WTC11 (cell line): ENCODE data around the gene UGCG. TPM values are rescaled to one million over a fixed set of nuclear protein-coding genes. Genes with fewer than 3 reads are reported as not detected.

ENCODE experiments used
- ATAC-seq: fragments of 200-7000 bp; cut with Tn5 transposase; 2 replicates; pipeline ENCODE4 v1.10.0; 2021; ENCODE audit warnings: mild to moderate bottlenecking, moderate library complexity
- CTCF ChIA-PET: fragments of 300-600 bp; sonication (Branson Sonifier 250); formaldehyde crosslinking; loops from one replicate; lab custom pipeline; 2021; ENCODE audit warnings: antibody characterized with exemption; lab: Charles Lee
- POLR2A ChIA-PET: fragments of 350-600 bp; sonication (Branson Sonifier 250); formaldehyde crosslinking; loops from one replicate; lab custom pipeline; 2021; ENCODE audit warnings: antibody characterized with exemption; lab: Charles Lee
- DNase-seq: peaks from one replicate; pipeline ENCODE4 v3.0.0; 2021; ENCODE audit warnings: low spot score
- H3K27ac Mint-ChIP-seq: 2 replicates; pipeline ENCODE4 v1.8.0; 2021; ENCODE audit warnings: mixed read lengths
- H3K27me3 Mint-ChIP-seq: 2 replicates; pipeline ENCODE4 v1.8.0; 2021; ENCODE audit warnings: low read depth, mild to moderate bottlenecking, moderate library complexity, mixed read lengths
- H3K36me3 Mint-ChIP-seq: 2 replicates; pipeline ENCODE4 v1.8.0; 2021; ENCODE audit warnings: mixed read lengths
- H3K4me1 Mint-ChIP-seq: 2 replicates; pipeline ENCODE4 v1.8.0; 2022; ENCODE audit warnings: mixed read lengths
- H3K4me3 Mint-ChIP-seq: 2 replicates; pipeline ENCODE4 v1.8.0; 2021; ENCODE audit warnings: mild to moderate bottlenecking, moderate library complexity, mixed read lengths
- H3K9me3 Mint-ChIP-seq: 2 replicates; pipeline ENCODE4 v1.8.0; 2021; ENCODE audit warnings: mixed read lengths
- ATF6 ChIP-seq: sonication (generic); formaldehyde crosslinking; IDR thresholded peaks from 2 replicates; pipeline ENCODE4 v1.8.1; 2023; ENCODE audit warnings: mild to moderate bottlenecking, missing genetic modification reagents
- CDX4 ChIP-seq: fragments of 250-450 bp; sonication (Bioruptor Pico); IDR thresholded peaks from 2 replicates; pipeline ENCODE4 v1.9.0; 2021; ENCODE audit warnings: moderate library complexity, mild to moderate bottlenecking, inconsistent platforms, borderline replicate concordance
- E2F1 ChIP-seq: sonication (generic); formaldehyde crosslinking; IDR thresholded peaks from 2 replicates; pipeline ENCODE4 v1.8.0; 2022; ENCODE audit warnings: mild to moderate bottlenecking, missing genetic modification reagents
- E2F4 ChIP-seq: sonication (generic); formaldehyde crosslinking; IDR thresholded peaks from 2 replicates; pipeline ENCODE4 v1.8.1; 2022; ENCODE audit warnings: low read depth, mild to moderate bottlenecking, moderate library complexity, missing genetic modification reagents, borderline replicate concordance
- EMX1 ChIP-seq: fragments of 250-450 bp; sonication (Bioruptor Pico); IDR thresholded peaks from 2 replicates; pipeline ENCODE4 v1.8.0; 2021; ENCODE audit warnings: mild to moderate bottlenecking
- ESRRA ChIP-seq: sonication (generic); formaldehyde crosslinking; IDR thresholded peaks from 2 replicates; pipeline ENCODE4 v1.8.1; 2022; ENCODE audit warnings: mild to moderate bottlenecking, missing genetic modification reagents, borderline replicate concordance
- FOXJ3 ChIP-seq: sonication (generic); formaldehyde crosslinking; IDR thresholded peaks from 2 replicates; pipeline ENCODE4 v1.9.0; 2021; ENCODE audit warnings: missing genetic modification reagents, mild to moderate bottlenecking, borderline replicate concordance
- GABPB1 ChIP-seq: sonication (generic); formaldehyde crosslinking; IDR thresholded peaks from 2 replicates; pipeline ENCODE4 v1.8.1; 2023; ENCODE audit warnings: mild to moderate bottlenecking, missing genetic modification reagents
- KAT7 ChIP-seq: sonication (generic); formaldehyde crosslinking; IDR thresholded peaks from 2 replicates; pipeline ENCODE4 v1.8.1; 2023; ENCODE audit warnings: missing genetic modification reagents, mild to moderate bottlenecking, borderline replicate concordance
- MAX ChIP-seq: sonication (generic); formaldehyde crosslinking; IDR thresholded peaks from 2 replicates; pipeline ENCODE4 v1.8.0; 2022; ENCODE audit warnings: mild to moderate bottlenecking, missing genetic modification reagents
- NR2C2 ChIP-seq: sonication (generic); formaldehyde crosslinking; IDR thresholded peaks from 2 replicates; pipeline ENCODE4 v1.8.0; 2022; ENCODE audit warnings: mild to moderate bottlenecking, missing genetic modification reagents
- PRDM15 ChIP-seq: sonication (generic); formaldehyde crosslinking; IDR thresholded peaks from 2 replicates; pipeline ENCODE4 v1.8.0; 2022; ENCODE audit warnings: missing genetic modification reagents
- RORB ChIP-seq: fragments of 250-450 bp; sonication (Bioruptor Pico); IDR thresholded peaks from 2 replicates; pipeline ENCODE4 v1.9.0; 2021; ENCODE audit warnings: mild to moderate bottlenecking
- SMAD4 ChIP-seq: sonication (generic); formaldehyde crosslinking; IDR thresholded peaks from 2 replicates; pipeline ENCODE4 v1.8.0; 2022; ENCODE audit warnings: mild to moderate bottlenecking, missing genetic modification reagents
- TCF7 ChIP-seq: sonication (generic); formaldehyde crosslinking; IDR thresholded peaks from 2 replicates; pipeline ENCODE4 v1.8.0; 2022; ENCODE audit warnings: mild to moderate bottlenecking, low read depth, missing genetic modification reagents, moderate library complexity
- ZNF423 ChIP-seq: fragments of 250-450 bp; sonication (Bioruptor Pico); IDR thresholded peaks from 2 replicates; pipeline ENCODE4 v2.1.2; 2022; ENCODE audit warnings: mild to moderate bottlenecking, moderate library complexity
- total RNA-seq: library from RNA; stranded (reverse); gene quantifications from 3 replicates; pipeline ENCODE4 v1.2.3, GENCODE V29; 2021
- TF ChIP-seq, protein P1 (sequence below): fragments of 250-450 bp; sonication (Bioruptor Pico); IDR thresholded peaks from 2 replicates; pipeline ENCODE4 v1.9.0; 2021; ENCODE audit warnings: mild to moderate bottlenecking, borderline replicate concordance
- TF ChIP-seq, protein P2 (sequence below): sonication (generic); formaldehyde crosslinking; IDR thresholded peaks from 2 replicates; pipeline ENCODE4 v1.8.1; 2022; ENCODE audit warnings: mild to moderate bottlenecking, moderate library complexity, missing genetic modification reagents

UGCG gene
- total RNA-seq, 1 experiment from 2014 or later, result 37.5 TPM

DNA sequence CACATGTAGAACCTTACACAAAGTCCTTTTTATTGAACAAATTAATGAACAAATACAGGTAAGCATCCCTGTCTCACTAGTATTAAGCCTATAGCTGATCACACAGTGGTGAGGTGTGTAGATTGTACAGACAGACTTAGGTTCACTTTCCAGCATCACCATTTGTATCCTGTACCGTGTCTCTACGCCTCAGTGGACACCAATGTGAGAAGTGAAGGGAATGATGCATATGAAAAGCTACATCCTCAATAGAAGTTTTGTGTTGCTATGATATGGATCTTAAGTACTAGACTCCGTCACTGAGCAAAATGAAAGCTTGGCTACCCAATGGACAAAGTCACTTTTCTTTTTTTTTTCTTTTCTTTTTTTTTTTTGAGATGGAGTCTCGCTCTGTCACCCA lies 46.6 kb downstream of the UGCG start:
- CTCF ChIA-PET, result interaction anchor here (2.5 kb wide), 1 partner anchor 131 kb away, joined by 10 read pairs; no protein-coding TSS in a partner anchor
- no peaks in the 10 kb centered on the region for H3K27me3 Mint-ChIP-seq
- H3K36me3 Mint-ChIP-seq, result no peaks in the 10 kb centered on the region
- no peak overlapping the region for H3K27ac Mint-ChIP-seq
- DNase-seq (no peak), ATAC-seq (no peak)
- TF ChIP-seq PRDM15 (CRISPR knock-in tag) (no peak), E2F4 (CRISPR knock-in tag) (no peak), TCF7 (CRISPR knock-in tag) (no peak), EMX1 (CRISPR knock-in tag) (no peak), CDX4 (no peak), ESRRA (CRISPR knock-in tag) (no peak), SMAD4 (no peak), ATF6 (no peak), ZNF423 (CRISPR knock-in tag) (no peak), KAT7 (CRISPR knock-in tag) (no peak), E2F1 (CRISPR knock-in tag) (no peak), GABPB1 (CRISPR knock-in tag) (no peak), RORB (CRISPR knock-in tag) (no peak), NR2C2 (no peak), FOXJ3 (CRISPR knock-in tag) (no peak), MAX (CRISPR knock-in tag) (no peak)
- TF ChIP-seq, protein P1, sequence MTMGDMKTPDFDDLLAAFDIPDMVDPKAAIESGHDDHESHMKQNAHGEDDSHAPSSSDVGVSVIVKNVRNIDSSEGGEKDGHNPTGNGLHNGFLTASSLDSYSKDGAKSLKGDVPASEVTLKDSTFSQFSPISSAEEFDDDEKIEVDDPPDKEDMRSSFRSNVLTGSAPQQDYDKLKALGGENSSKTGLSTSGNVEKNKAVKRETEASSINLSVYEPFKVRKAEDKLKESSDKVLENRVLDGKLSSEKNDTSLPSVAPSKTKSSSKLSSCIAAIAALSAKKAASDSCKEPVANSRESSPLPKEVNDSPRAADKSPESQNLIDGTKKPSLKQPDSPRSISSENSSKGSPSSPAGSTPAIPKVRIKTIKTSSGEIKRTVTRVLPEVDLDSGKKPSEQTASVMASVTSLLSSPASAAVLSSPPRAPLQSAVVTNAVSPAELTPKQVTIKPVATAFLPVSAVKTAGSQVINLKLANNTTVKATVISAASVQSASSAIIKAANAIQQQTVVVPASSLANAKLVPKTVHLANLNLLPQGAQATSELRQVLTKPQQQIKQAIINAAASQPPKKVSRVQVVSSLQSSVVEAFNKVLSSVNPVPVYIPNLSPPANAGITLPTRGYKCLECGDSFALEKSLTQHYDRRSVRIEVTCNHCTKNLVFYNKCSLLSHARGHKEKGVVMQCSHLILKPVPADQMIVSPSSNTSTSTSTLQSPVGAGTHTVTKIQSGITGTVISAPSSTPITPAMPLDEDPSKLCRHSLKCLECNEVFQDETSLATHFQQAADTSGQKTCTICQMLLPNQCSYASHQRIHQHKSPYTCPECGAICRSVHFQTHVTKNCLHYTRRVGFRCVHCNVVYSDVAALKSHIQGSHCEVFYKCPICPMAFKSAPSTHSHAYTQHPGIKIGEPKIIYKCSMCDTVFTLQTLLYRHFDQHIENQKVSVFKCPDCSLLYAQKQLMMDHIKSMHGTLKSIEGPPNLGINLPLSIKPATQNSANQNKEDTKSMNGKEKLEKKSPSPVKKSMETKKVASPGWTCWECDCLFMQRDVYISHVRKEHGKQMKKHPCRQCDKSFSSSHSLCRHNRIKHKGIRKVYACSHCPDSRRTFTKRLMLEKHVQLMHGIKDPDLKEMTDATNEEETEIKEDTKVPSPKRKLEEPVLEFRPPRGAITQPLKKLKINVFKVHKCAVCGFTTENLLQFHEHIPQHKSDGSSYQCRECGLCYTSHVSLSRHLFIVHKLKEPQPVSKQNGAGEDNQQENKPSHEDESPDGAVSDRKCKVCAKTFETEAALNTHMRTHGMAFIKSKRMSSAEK (CRISPR knock-in tag), result no peak
- TF ChIP-seq, protein P2, sequence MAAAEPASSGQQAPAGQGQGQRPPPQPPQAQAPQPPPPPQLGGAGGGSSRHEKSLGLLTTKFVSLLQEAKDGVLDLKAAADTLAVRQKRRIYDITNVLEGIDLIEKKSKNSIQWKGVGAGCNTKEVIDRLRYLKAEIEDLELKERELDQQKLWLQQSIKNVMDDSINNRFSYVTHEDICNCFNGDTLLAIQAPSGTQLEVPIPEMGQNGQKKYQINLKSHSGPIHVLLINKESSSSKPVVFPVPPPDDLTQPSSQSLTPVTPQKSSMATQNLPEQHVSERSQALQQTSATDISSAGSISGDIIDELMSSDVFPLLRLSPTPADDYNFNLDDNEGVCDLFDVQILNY (CRISPR knock-in tag), result no peak
- H3K4me3 Mint-ChIP-seq, result no peak overlapping the region
- no peaks in the 10 kb centered on the region for H3K9me3 Mint-ChIP-seq
- POLR2A ChIA-PET, result no interaction called here
- no peaks in the 10 kb centered on the region for H3K4me1 Mint-ChIP-seq
